Gastrocnemius medialis (tissue), 4 donors: ENCODE measurements around the gene EFNA1.

ENCODE experiments used
- POLR2A ChIP-seq, 2 donors: fragments of 450-650 bp; IDR thresholded peaks; one replicate each; pipeline ENCODE4 v1.6.1; 2017; ENCODE audit warnings: antibody characterized with exemption in 2 of 2, mild to moderate bottlenecking in 2 of 2, moderate library complexity in 2 of 2
- TF ChIP-seq, protein P1 (sequence below), 5 experiments: fragments of 450-650 bp in 3 of 5; fragments of 200-600 bp in 2 of 5; sonication (generic) in 2 of 5; IDR thresholded peaks in 4 of 5; conservative IDR thresholded peaks in 1 of 5; 1 replicate in 4 of 5; 2 replicates in 1 of 5; pipeline ENCODE4 v1.5.1; 2016 to 2019; ENCODE audit warnings: antibody characterized with exemption in 5 of 5, mild to moderate bottlenecking in 3 of 5, moderate library complexity in 3 of 5

GRCh38 chr1:155094622-155094948, 33.1 kb upstream of the EFNA1 start:
- TF ChIP-seq, protein P1, sequence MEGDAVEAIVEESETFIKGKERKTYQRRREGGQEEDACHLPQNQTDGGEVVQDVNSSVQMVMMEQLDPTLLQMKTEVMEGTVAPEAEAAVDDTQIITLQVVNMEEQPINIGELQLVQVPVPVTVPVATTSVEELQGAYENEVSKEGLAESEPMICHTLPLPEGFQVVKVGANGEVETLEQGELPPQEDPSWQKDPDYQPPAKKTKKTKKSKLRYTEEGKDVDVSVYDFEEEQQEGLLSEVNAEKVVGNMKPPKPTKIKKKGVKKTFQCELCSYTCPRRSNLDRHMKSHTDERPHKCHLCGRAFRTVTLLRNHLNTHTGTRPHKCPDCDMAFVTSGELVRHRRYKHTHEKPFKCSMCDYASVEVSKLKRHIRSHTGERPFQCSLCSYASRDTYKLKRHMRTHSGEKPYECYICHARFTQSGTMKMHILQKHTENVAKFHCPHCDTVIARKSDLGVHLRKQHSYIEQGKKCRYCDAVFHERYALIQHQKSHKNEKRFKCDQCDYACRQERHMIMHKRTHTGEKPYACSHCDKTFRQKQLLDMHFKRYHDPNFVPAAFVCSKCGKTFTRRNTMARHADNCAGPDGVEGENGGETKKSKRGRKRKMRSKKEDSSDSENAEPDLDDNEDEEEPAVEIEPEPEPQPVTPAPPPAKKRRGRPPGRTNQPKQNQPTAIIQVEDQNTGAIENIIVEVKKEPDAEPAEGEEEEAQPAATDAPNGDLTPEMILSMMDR (IDR thresholded peaks at IDR 0.05 in 4 of 5, conservative IDR thresholded peaks at IDR 0.05 in 1 of 5): no peak
- no peak for TF ChIP-seq POLR2A (IDR thresholded peaks at IDR 0.05)
